ENCODE measurements around the gene KRTAP1-3. TPM values are rescaled to one million over a fixed set of nuclear protein-coding genes. Genes with fewer than 3 reads are reported as not detected.
"Not testable (repeated sequence)": the region's sequence is repeated elsewhere in the genome, so short reads cannot be mapped to it uniquely, and the experiment has no call there.

KRTAP1-3 gene
- total RNA-seq, 2 donors from 2014 or later = not detected

GRCh38 chr17:41015454-41015853, 19.2 kb downstream of the KRTAP1-3 start:
- no peak for ATAC-seq
- intact Hi-C loops (cut with DNase I, micrococcal nuclease) = no loop called here
- no peak for DNase-seq

- no peak for DNase-seq
- ATAC-seq = no peak
- intact Hi-C loops (cut with DNase I, micrococcal nuclease) = no loop called here
Measured at GRCh38 chr17:41013606-41014005, 21.1 kb downstream of the KRTAP1-3 start.

GRCh38 chr17:41013181-41013580, 21.5 kb downstream of the KRTAP1-3 start:
- no peak for ATAC-seq
- no peak for DNase-seq
- intact Hi-C loops (cut with DNase I, micrococcal nuclease) = no loop called here

GRCh38 chr17:41012326-41013120, 22.2 kb downstream of the KRTAP1-3 start:
- DNase-seq (no peak), ATAC-seq (no peak)
- intact Hi-C loops (cut with DNase I, micrococcal nuclease) = no loop called here

- DNase-seq (no peak), ATAC-seq (no peak)
- intact Hi-C loops (cut with DNase I, micrococcal nuclease) = no loop called here
Measured at GRCh38 chr17:41010441-41010840, 24.2 kb downstream of the KRTAP1-3 start.

- ATAC-seq = no peak
- intact Hi-C loops (cut with DNase I, micrococcal nuclease) = no loop called here
- no peak for DNase-seq
Measured at GRCh38 chr17:41009936-41010335, 24.7 kb downstream of the KRTAP1-3 start.

GRCh38 chr17:41009301-41009760, 25.3 kb downstream of the KRTAP1-3 start:
- intact Hi-C loops (cut with DNase I, micrococcal nuclease) = no loop called here
- DNase-seq (no peak), ATAC-seq (no peak)

GRCh38 chr17:41008811-41009210, 25.9 kb downstream of the KRTAP1-3 start, which contains the start of gene KRTAP3-1:
KRTAP3-1 (minus strand) TSS chr17:41009128; CDS start chr17:41009074, 54 bp downstream.
- no peak for DNase-seq
- intact Hi-C loops (cut with DNase I, micrococcal nuclease) = no loop called here
- ATAC-seq = no peak

- ATAC-seq (no peak), DNase-seq (no peak)
- intact Hi-C loops (cut with DNase I, micrococcal nuclease) = no loop called here
Measured at GRCh38 chr17:41004397-41004796, 30.3 kb downstream of the KRTAP1-3 start.

- DNase-seq (no peak), ATAC-seq (no peak)
- intact Hi-C loops (cut with DNase I, micrococcal nuclease) = no loop called here
Measured at GRCh38 chr17:41003926-41004325, 30.7 kb downstream of the KRTAP1-3 start.

- ATAC-seq (no peak), DNase-seq (no peak)
- intact Hi-C loops (cut with DNase I, micrococcal nuclease) = no loop called here
Measured at GRCh38 chr17:41002814-41003213, 31.9 kb downstream of the KRTAP1-3 start.

- no peak for DNase-seq
- no peak for ATAC-seq
- intact Hi-C loops (cut with DNase I, micrococcal nuclease) = no loop called here
Measured at GRCh38 chr17:41001795-41002194, 32.9 kb downstream of the KRTAP1-3 start.

- intact Hi-C loops (cut with DNase I, micrococcal nuclease); ATAC-seq; DNase-seq: not testable (repeated sequence)
Measured at GRCh38 chr17:40999563-40999962, 35.1 kb downstream of the KRTAP1-3 start, which contains the start of gene KRTAP3-2. KRTAP3-2 (minus strand) TSS chr17:40999906; CDS start chr17:40999853, 53 bp downstream.

- ATAC-seq (no peak), DNase-seq (no peak)
- intact Hi-C loops (cut with DNase I, micrococcal nuclease) = no loop called here
Measured at GRCh38 chr17:40997361-40997760, 37.3 kb downstream of the KRTAP1-3 start.

GRCh38 chr17:40996829-40997228, 37.8 kb downstream of the KRTAP1-3 start:
- no peak for DNase-seq
- no peak for ATAC-seq
- intact Hi-C loops (cut with DNase I, micrococcal nuclease) = no loop called here

GRCh38 chr17:40995116-40995515, 39.6 kb downstream of the KRTAP1-3 start:
- DNase-seq (no peak), ATAC-seq (no peak)
- intact Hi-C loops (cut with DNase I, micrococcal nuclease) = no loop called here

GRCh38 chr17:40993839-40994238, 40.8 kb downstream of the KRTAP1-3 start, which contains the start of gene KRTAP3-3:
KRTAP3-3 (minus strand) TSS chr17:40994164; CDS start chr17:40994097, 67 bp downstream.
- ATAC-seq (no peak), DNase-seq (no peak)
- intact Hi-C loops (cut with DNase I, micrococcal nuclease) = no loop called here

- ATAC-seq (no peak), DNase-seq (no peak)
- intact Hi-C loops (cut with DNase I, micrococcal nuclease) = no loop called here
Measured at GRCh38 chr17:40993084-40993483, 41.6 kb downstream of the KRTAP1-3 start.

GRCh38 chr17:40992666-40993065, 42.0 kb downstream of the KRTAP1-3 start:
- ATAC-seq (peak; percentile 65), DNase-seq (no peak)

GRCh38 chr17:40986920-40987319, 47.8 kb downstream of the KRTAP1-3 start:
- intact Hi-C loops (cut with DNase I, micrococcal nuclease) = no loop called here
- ATAC-seq = no peak

More at GRCh38 chr17:40992666-40993065, 42.0 kb downstream of the KRTAP1-3 start:
- intact Hi-C loops (cut with DNase I, micrococcal nuclease) = no loop called here

More at GRCh38 chr17:40986920-40987319, 47.8 kb downstream of the KRTAP1-3 start:
- no peak for DNase-seq

Measured in left colon (tissue), 2 donors.